H1 (cell line): ENCODE measurements around the gene MGARP. TPM values are rescaled to one million over a fixed set of nuclear protein-coding genes. Genes with fewer than 3 reads are reported as not detected.

Experiments
- CTCF ChIA-PET: fragments of 300-600 bp; sonication (Branson Sonifier 250); formaldehyde crosslinking; loops from one replicate; lab custom pipeline; 2021; ENCODE audit not compliant: partially characterized antibody; lab: Charles Lee
- POLR2A ChIA-PET: fragments of 300-600 bp; sonication (Branson Sonifier 250); formaldehyde crosslinking; loops from one replicate; lab custom pipeline; 2021; ENCODE audit warnings: inconsistent platforms; ENCODE audit not compliant: partially characterized antibody; lab: Charles Lee
- DNase-seq, 2 experiments: peaks; one replicate each; pipeline versions ENCODE4 v3.0.0 to v3.0.0-alpha.2; 2010 to 2022; ENCODE audit warnings: low spot score in 2 of 2, low read depth in 1 of 2, mixed read lengths in 1 of 2
- FAIRE-seq: peaks from 2 replicates; lab custom pipeline; 2011; peaks lifted over from hg19 to GRCh38; lab: Jason Lieb, UNC
- H2AFZ ChIP-seq: 2 replicates; pipeline ENCODE4 v1.8.1; 2012; ENCODE audit warnings: low read length, inconsistent platforms
- H2AK5ac ChIP-seq: 2 replicates; pipeline ENCODE4 v1.6.1; 2013; ENCODE audit warnings: low read depth, low read length
- H2BK120ac ChIP-seq: replicated peaks from 2 replicates; pipeline ENCODE3; 2013; ENCODE audit warnings: low read depth, low read length, inconsistent platforms
- H2BK12ac ChIP-seq: 2 replicates; pipeline ENCODE4 v1.6.1; 2013; ENCODE audit warnings: low read depth, low read length
- H2BK15ac ChIP-seq: 2 replicates; pipeline ENCODE4 v1.6.1; 2013; ENCODE audit warnings: low read length
- H2BK20ac ChIP-seq: 2 replicates; pipeline ENCODE4 v1.6.1; 2013; ENCODE audit warnings: low read length
- H2BK5ac ChIP-seq: 2 replicates; pipeline ENCODE4 v1.6.1; 2013; ENCODE audit warnings: low read depth, low read length
- H3K14ac ChIP-seq: 2 replicates; pipeline ENCODE4 v1.6.1; 2013; ENCODE audit warnings: inconsistent platforms; ENCODE audit not compliant: insufficient read length
- H3K18ac ChIP-seq: 2 replicates; pipeline ENCODE4 v1.6.1; 2013; ENCODE audit warnings: low read length; ENCODE audit errors: extremely low read depth
- H3K23ac ChIP-seq: 2 replicates; pipeline ENCODE4 v1.6.1; 2013; ENCODE audit warnings: inconsistent platforms; ENCODE audit not compliant: insufficient read length
- H3K23me2 ChIP-seq: 2 replicates; pipeline ENCODE4 v1.6.1; 2013; ENCODE audit warnings: low read depth, low read length
- H3K27ac ChIP-seq: 2 replicates; pipeline ENCODE4 v1.6.1; 2011; ENCODE audit warnings: low read depth, low read length, inconsistent platforms
- H3K27me3 ChIP-seq, 4 experiments: replicated peaks in 1 of 4; 1 replicate in 1 of 4; 2 replicates in 3 of 4; pipeline versions ENCODE4 v1.6.1 to v1.8.1; 2011 to 2013; ENCODE audit warnings: low read length in 3 of 4, mild to moderate bottlenecking in 3 of 4, inconsistent platforms in 2 of 4, mixed read lengths in 2 of 4, moderate library complexity in 1 of 4; ENCODE audit not compliant: control insufficient read depth in 3 of 4, insufficient read depth in 3 of 4; ENCODE audit errors: extremely low read depth in 1 of 4
- H3K36me3 ChIP-seq, 4 experiments: 2 replicates each; pipeline versions ENCODE4 v1.6.1 to v1.8.1; 2011 to 2013; ENCODE audit warnings: mild to moderate bottlenecking in 4 of 4, low read length in 3 of 4, moderate library complexity in 2 of 4, control low read depth in 1 of 4, inconsistent platforms in 1 of 4; ENCODE audit not compliant: insufficient read depth in 4 of 4, control insufficient read depth in 2 of 4
- H3K4ac ChIP-seq: replicated peaks from 2 replicates; pipeline ENCODE3; 2013; ENCODE audit warnings: low read length, low read depth, mixed read lengths, inconsistent platforms; ENCODE audit not compliant: insufficient read length
- H3K4me1 ChIP-seq, 4 experiments: replicated peaks in 1 of 4; 1 replicate in 1 of 4; 2 replicates in 3 of 4; pipeline versions ENCODE4 v1.6.1 to v1.8.1; 2011 to 2013; ENCODE audit warnings: low read length in 3 of 4, inconsistent platforms in 2 of 4, mixed read lengths in 1 of 4; ENCODE audit not compliant: insufficient read depth in 4 of 4, control insufficient read depth in 3 of 4
- H3K4me2 ChIP-seq, 2 experiments: 2 replicates each; pipeline versions ENCODE4 v1.6.1 to v1.8.1; 2011 to 2013; ENCODE audit warnings: low read depth in 2 of 2, low read length in 2 of 2, control low read depth in 1 of 2, inconsistent platforms in 1 of 2, mild to moderate bottlenecking in 1 of 2; ENCODE audit not compliant: insufficient read depth in 1 of 2
- H3K4me3 ChIP-seq, 4 experiments: fragments of 200-600, 300-600 bp in 1 of 4; sonication (generic), shearing (Covaris generic), sonication (Bioruptor Twin) in 1 of 4; 2 replicates each; pipeline versions ENCODE4 v1.5.1 to v1.8.1; 2011 to 2016; ENCODE audit warnings: low read length in 4 of 4, low read depth in 3 of 4, control low read depth in 2 of 4, inconsistent platforms in 2 of 4, mild to moderate bottlenecking in 2 of 4, mixed read lengths in 1 of 4, moderate library complexity in 1 of 4; ENCODE audit not compliant: insufficient read depth in 2 of 4; ENCODE audit errors: extremely low read depth in 1 of 4
- H3K56ac ChIP-seq: replicated peaks from 2 replicates; pipeline ENCODE3; 2013; ENCODE audit warnings: low read depth, mild to moderate bottlenecking, mixed read lengths, low read length, inconsistent platforms; ENCODE audit not compliant: insufficient read length
- H3K79me1 ChIP-seq: 2 replicates; pipeline ENCODE4 v1.6.1; 2013; ENCODE audit warnings: low read depth, low read length, control low read depth
- H3K79me2 ChIP-seq, 2 experiments: 2 replicates each; pipeline versions ENCODE4 v1.6.1 to v1.8.1; 2012 to 2013; ENCODE audit warnings: low read length in 2 of 2, mild to moderate bottlenecking in 2 of 2, inconsistent platforms in 1 of 2; ENCODE audit not compliant: insufficient read depth in 2 of 2, control insufficient read depth in 1 of 2
- H3K9ac ChIP-seq, 4 experiments: replicated peaks in 1 of 4; 1 replicate in 1 of 4; 2 replicates in 3 of 4; pipeline versions ENCODE4 v1.6.1 to v1.8.1; 2011 to 2013; ENCODE audit warnings: low read depth in 3 of 4, low read length in 3 of 4, control low read depth in 2 of 4, mild to moderate bottlenecking in 2 of 4, moderate library complexity in 2 of 4, inconsistent platforms in 1 of 4; ENCODE audit errors: extremely low read depth in 1 of 4
- H3K9me3 ChIP-seq, 2 experiments: 2 replicates each; pipeline versions ENCODE4 v1.6.1 to v1.8.1; 2012 to 2013; ENCODE audit warnings: mild to moderate bottlenecking in 2 of 2, moderate library complexity in 2 of 2, control low read depth in 1 of 2, inconsistent platforms in 1 of 2, low read depth in 1 of 2, low read length in 1 of 2, mixed read lengths in 1 of 2; ENCODE audit not compliant: insufficient read depth in 2 of 2
- H4K20me1 ChIP-seq, 2 experiments: replicated peaks in 1 of 2; 2 replicates each; pipeline versions ENCODE3 to v1.8.1; 2011 to 2013; ENCODE audit warnings: inconsistent platforms in 2 of 2, low read length in 2 of 2, mild to moderate bottlenecking in 1 of 2; ENCODE audit not compliant: insufficient read depth in 2 of 2, control insufficient read depth in 1 of 2
- H4K5ac ChIP-seq: 2 replicates; pipeline ENCODE4 v1.6.1; 2013; ENCODE audit warnings: low read length, low read depth, mixed read lengths, inconsistent platforms; ENCODE audit not compliant: insufficient read length
- H4K8ac ChIP-seq: 2 replicates; pipeline ENCODE4 v1.8.0; 2013; ENCODE audit warnings: mild to moderate bottlenecking, moderate library complexity, low read length, inconsistent platforms; ENCODE audit not compliant: insufficient read depth; ENCODE audit errors: extremely low read depth
- H4K91ac ChIP-seq: replicated peaks from 2 replicates; pipeline ENCODE3; 2013; ENCODE audit warnings: low read length, mixed read lengths, inconsistent platforms; ENCODE audit not compliant: insufficient read length
- CBX5 ChIP-seq: fragments of 300-800, 300-1000 bp; sonication (generic); IDR thresholded peaks from 2 replicates; pipeline ENCODE4 v1.7.1; 2016; ENCODE audit warnings: antibody characterized with exemption, low read length, low read depth
- CEBPB ChIP-seq: IDR thresholded peaks from 2 replicates; pipeline ENCODE4 v1.6.1; 2012; ENCODE audit warnings: low read depth, low read length
- CHD1 ChIP-seq: IDR thresholded peaks from 2 replicates; pipeline ENCODE4 v1.6.1; 2012; ENCODE audit warnings: low read depth, low read length, improper control_type of control experiment
- CTBP2 ChIP-seq: IDR thresholded peaks from 2 replicates; pipeline ENCODE4 v1.7.0; 2011; ENCODE audit warnings: borderline replicate concordance, mild to moderate bottlenecking, moderate library complexity, mixed read lengths, low read length; ENCODE audit not compliant: insufficient read depth, insufficient read length
- HDAC6 ChIP-seq: IDR thresholded peaks from one replicate; pipeline ENCODE4 v1.7.1; 2012; ENCODE audit warnings: low read depth, mild to moderate bottlenecking, inconsistent platforms, low read length, moderate library complexity
- JUN ChIP-seq: IDR thresholded peaks from 2 replicates; pipeline ENCODE4 v1.6.1; 2011; ENCODE audit warnings: low read depth, mild to moderate bottlenecking, improper control_type of control experiment, low read length
- KDM5A ChIP-seq: fragments of 200-600 bp; IDR thresholded peaks from 2 replicates; pipeline ENCODE4 v1.7.1; 2012; ENCODE audit warnings: mild to moderate bottlenecking, low read length, inconsistent platforms, mixed read lengths
- POLR2AphosphoS5 ChIP-seq: IDR thresholded peaks from 2 replicates; pipeline ENCODE4 v1.6.1; 2011; ENCODE audit warnings: low read depth, low read length
- POU5F1 ChIP-seq: IDR thresholded peaks from 2 replicates; pipeline ENCODE4 v1.6.1; 2011; ENCODE audit warnings: low read depth, mild to moderate bottlenecking, low read length, moderate library complexity
- SIN3A ChIP-seq, 2 experiments: IDR thresholded peaks in 1 of 2; conservative IDR thresholded peaks in 1 of 2; 2 replicates each; pipeline ENCODE4 v1.6.1; 2011 to 2012; ENCODE audit warnings: low read length in 2 of 2, improper control_type of control experiment in 1 of 2, low read depth in 1 of 2, mild to moderate bottlenecking in 1 of 2
- SIRT6 ChIP-seq: IDR thresholded peaks from one replicate; pipeline ENCODE4 v1.7.1; 2012; ENCODE audit warnings: low read length, inconsistent platforms
- SP1 ChIP-seq: IDR thresholded peaks from 2 replicates; pipeline ENCODE4 v1.6.1; 2011; ENCODE audit warnings: low read depth, low read length
- SRF ChIP-seq: IDR thresholded peaks from 2 replicates; pipeline ENCODE4 v1.6.1; 2011; ENCODE audit warnings: mild to moderate bottlenecking, low read depth, low read length, moderate library complexity
- TAF1 ChIP-seq: IDR thresholded peaks from 2 replicates; pipeline ENCODE4 v1.6.1; 2011; ENCODE audit warnings: mild to moderate bottlenecking, low read depth, low read length
- WGBS, 2 experiments: shearing (Covaris generic) in 1 of 2; methylation state at CpG; one replicate each; pipeline versions ENCODE4 v1.1.6 to v1.1.7; 2013 to 2015; ENCODE audit warnings: low lambda C conversion rate in 2 of 2, mixed read lengths in 2 of 2, inconsistent platforms in 1 of 2, low coverage in 1 of 2, missing lambda C conversion rate in 1 of 2; ENCODE audit not compliant: insufficient replicate concordance in 2 of 2, insufficient coverage in 1 of 2, insufficient read length in 1 of 2; ENCODE audit errors: extremely low coverage in 1 of 2, missing lambda C conversion rate in 1 of 2; 5-methylcytosine and 5-hydroxymethylcytosine counted together
- polyA plus RNA-seq, 7 experiments: library from polyadenylated mRNA; depleted of rRNA in 3 of 7; stranded (reverse) in 5 of 7; unstranded in 2 of 7; fragments of >200 nt in 5 of 7; fragments of 200-250 nt in 2 of 7; gene quantifications; 1 replicate in 5 of 7; 2 replicates in 1 of 7; 4 replicates in 1 of 7; pipeline versions ENCODE4 v1.2.1 to v1.2.3, GENCODE V29; 2011 to 2013; ENCODE audit warnings: missing spikeins in 2 of 7, mixed read lengths in 2 of 7
- total RNA-seq: library from RNA; stranded (reverse); fragmentation: NEBNext Ultra II Directional; extraction: Animal tissue kit (Norgen Biotek cat#: 25700); gene quantifications from 2 replicates; pipeline ENCODE4 v1.2.1, GENCODE V29; 2021
- TF ChIP-seq, protein P1 (sequence below): IDR thresholded peaks from 2 replicates; pipeline ENCODE4 v1.6.1; 2011; ENCODE audit warnings: low read length, improper control_type of control experiment

Gene MGARP
- total and polyA plus RNA-seq, 2 of the 8 experiments (the other 6 are each of a cell fraction or from before 2014, with no cell fraction given), result 2.8 to 4.5 TPM

DNA sequence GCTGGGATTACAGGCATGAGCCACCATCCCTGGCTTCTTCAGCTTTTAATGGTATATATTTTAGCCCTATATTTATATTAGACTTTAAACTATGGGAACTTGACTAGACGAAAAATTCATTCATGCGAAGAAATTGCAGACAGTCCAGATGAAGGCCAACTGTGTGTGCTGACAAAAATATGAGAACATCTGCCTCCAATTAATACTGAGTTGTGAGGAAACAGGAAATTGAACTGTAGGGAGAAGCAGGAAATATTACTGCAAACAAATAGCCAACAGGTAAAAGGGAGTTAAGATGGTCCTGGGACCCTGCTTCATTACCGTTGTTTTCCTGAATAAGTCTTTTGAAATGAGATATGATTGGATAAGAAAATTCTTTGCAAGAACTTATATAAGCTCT, 26.3 kb downstream of the MGARP start:
- H3K23ac ChIP-seq, result no peak overlapping the region
- H3K18ac ChIP-seq, result no peak overlapping the region
- no peaks in the 10 kb centered on the region for H3K27me3 ChIP-seq
- no peak overlapping the region for H2BK120ac ChIP-seq
- no peak overlapping the region for H3K14ac ChIP-seq
- no peaks in the 10 kb centered on the region for H3K9me3 ChIP-seq
- ChIA-PET CTCF (interaction anchor here (0.7 to 2.9 kb wide), 8 partner anchors 9 to 154 kb away, joined by 3 to 6 read pairs (median 3); no protein-coding TSS in a partner anchor), POLR2A (interaction anchor here (1.9 kb wide), 1 partner anchor 12 kb away, joined by 6 read pairs; no protein-coding TSS in a partner anchor)
- H4K5ac ChIP-seq, result no peak overlapping the region
- no peak overlapping the region for H2AFZ ChIP-seq
- no peak overlapping the region for H3K9ac ChIP-seq
- no peaks in the 10 kb centered on the region for H3K79me1 ChIP-seq
- H3K4me3 ChIP-seq, result no peak overlapping the region
- DNase-seq (no peak), FAIRE-seq (no peak)
- 0 out of 2 replicates have a peak, but pooled peaks cover 2% of the 10 kb centered on the region for H3K23me2 ChIP-seq
- no peak overlapping the region for H2BK20ac ChIP-seq
- no peak overlapping the region for H4K8ac ChIP-seq
- H3K36me3 ChIP-seq, result no peaks in the 10 kb centered on the region
- no peak overlapping the region for H2BK12ac ChIP-seq
- 91% methylated on average over 3 of the region's 3 CpGs; no CpG with 5 or more reads in 1 of the 2 experiments for WGBS, 2 experiments
- no peak overlapping the region for H2BK5ac ChIP-seq
- no peak overlapping the region for H3K4ac ChIP-seq
- no peak overlapping the region for H3K4me2 ChIP-seq
- no peak overlapping the region for H3K56ac ChIP-seq
- H4K20me1 ChIP-seq, result no peaks in the 10 kb centered on the region
- H4K91ac ChIP-seq, result no peak overlapping the region
- no peaks in the 10 kb centered on the region for H3K4me1 ChIP-seq
- H3K79me2 ChIP-seq, result no peaks in the 10 kb centered on the region
- no peak overlapping the region for H2AK5ac ChIP-seq
- H3K27ac ChIP-seq, result no peak overlapping the region
- no peak overlapping the region for H2BK15ac ChIP-seq
- TF ChIP-seq JUN (no peak), KDM5A (no peak), POLR2AphosphoS5 (no peak), SIN3A (conservative IDR thresholded peaks at IDR 0.05 in 1 of 2, IDR thresholded peaks at IDR 0.05 in 1 of 2; ENCODE audit: low read depth in 1 of 2, low read length in 2 of 2) (no peak), SIRT6 (no peak), HDAC6 (no peak), POU5F1 (no peak), CHD1 (no peak), SP1 (no peak), TAF1 (no peak), CBX5 (no peak), CEBPB (no peak), CTBP2 (no peak), SRF (no peak)
- TF ChIP-seq, protein P1, sequence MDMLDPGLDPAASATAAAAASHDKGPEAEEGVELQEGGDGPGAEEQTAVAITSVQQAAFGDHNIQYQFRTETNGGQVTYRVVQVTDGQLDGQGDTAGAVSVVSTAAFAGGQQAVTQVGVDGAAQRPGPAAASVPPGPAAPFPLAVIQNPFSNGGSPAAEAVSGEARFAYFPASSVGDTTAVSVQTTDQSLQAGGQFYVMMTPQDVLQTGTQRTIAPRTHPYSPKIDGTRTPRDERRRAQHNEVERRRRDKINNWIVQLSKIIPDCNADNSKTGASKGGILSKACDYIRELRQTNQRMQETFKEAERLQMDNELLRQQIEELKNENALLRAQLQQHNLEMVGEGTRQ, result no peak
